Measurements from ENCODE around the gene PDIK1L.
"Not testable (repeated sequence)": the region's sequence is repeated elsewhere in the genome, so short reads cannot be mapped to it uniquely, and the experiment has no call there.

PDIK1L gene

DNA sequence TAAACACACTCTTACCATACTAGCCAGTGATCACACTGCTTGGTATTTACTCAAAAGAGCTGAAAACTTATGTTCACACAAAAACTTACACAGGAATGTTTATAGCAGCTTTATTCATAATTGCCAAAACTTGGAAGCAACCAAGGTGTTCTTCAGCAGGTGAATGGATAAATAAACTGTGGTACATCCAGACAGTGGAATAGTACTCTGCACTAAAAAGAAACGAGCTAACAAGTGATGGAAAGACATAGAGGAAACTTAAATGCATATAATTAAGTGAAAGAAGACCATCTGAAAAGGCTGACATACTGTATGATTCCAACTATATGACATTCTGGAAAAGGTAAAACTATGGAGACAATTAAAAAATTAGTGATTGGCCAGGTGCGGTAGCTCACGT, 20.7 kb upstream of the PDIK1L start:
- DNase-seq (ENCODE audit: low spot score) = no peak

DNA sequence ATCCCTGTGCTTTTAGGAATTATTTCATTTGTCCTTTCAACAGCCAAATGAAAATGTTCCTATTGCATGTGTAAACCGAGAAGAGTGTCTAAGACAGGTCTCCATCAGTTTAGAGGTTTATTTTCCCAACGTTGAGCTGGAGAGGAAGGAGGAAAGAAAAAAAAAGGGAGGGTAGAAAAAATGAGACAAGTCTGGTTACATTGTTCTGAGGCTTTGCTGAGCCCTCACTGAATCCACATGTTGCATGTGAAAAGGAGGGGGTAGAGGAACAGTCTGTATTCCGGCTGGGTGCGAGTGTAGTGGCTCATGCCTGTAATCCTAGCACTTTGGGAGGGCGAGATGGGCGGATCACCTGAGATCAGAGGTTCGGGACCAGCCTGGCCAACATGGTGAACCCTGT, 19.2 kb upstream of the PDIK1L start:
- DNase-seq (ENCODE audit: low spot score) = no peak

DNA sequence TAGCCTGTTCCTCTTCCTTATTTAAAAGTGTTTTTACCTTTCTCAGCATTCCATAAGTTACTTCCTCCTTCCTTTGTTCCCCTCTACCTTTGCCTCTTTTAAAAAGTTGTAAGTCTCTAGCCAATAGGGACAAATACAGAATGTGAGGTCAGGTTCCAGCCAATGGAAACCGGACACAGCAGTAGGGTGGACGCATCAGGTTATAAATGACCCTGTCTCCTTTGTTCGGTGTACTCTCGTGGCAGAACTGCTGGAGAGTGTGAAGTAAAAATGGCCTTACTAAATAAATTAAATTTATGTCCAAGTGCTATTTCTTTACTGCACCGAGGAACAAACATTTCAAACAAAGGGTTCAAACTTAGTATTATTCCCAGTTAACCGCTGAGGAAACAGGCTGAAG, 18.1 kb upstream of the PDIK1L start:
- DNase-seq (ENCODE audit: low spot score) = not testable (repeated sequence)

DNA sequence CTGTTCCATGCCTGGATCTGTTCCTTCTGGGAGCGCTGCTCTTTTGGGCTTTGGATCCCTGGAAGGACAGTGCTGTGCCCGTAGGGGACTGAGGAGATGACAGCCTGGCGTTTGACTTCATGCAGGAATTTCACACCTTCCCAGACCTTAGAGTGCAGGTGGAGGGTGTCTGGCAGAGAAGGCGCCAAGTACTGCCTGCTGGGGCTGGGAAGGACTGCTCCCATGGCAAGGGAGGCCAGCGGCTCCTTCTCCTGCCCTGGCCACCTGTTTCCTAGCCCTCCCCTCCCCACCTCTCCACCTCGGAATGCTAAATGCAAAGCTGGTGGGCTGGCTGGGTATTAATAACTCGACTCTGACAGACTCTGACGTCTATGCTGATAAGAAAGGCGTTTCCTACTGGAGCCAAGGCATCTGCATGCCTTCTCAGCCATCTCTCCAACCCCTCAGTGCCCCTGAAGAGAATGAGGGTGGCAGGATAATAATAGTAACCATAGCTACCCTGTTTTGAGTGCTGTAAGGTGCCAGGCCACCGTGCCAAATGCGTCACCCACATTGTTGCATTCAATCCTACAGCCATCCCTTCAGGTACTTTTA, 17.5 kb upstream of the PDIK1L start:
- DNase-seq (ENCODE audit: low spot score) = no peak

DNA sequence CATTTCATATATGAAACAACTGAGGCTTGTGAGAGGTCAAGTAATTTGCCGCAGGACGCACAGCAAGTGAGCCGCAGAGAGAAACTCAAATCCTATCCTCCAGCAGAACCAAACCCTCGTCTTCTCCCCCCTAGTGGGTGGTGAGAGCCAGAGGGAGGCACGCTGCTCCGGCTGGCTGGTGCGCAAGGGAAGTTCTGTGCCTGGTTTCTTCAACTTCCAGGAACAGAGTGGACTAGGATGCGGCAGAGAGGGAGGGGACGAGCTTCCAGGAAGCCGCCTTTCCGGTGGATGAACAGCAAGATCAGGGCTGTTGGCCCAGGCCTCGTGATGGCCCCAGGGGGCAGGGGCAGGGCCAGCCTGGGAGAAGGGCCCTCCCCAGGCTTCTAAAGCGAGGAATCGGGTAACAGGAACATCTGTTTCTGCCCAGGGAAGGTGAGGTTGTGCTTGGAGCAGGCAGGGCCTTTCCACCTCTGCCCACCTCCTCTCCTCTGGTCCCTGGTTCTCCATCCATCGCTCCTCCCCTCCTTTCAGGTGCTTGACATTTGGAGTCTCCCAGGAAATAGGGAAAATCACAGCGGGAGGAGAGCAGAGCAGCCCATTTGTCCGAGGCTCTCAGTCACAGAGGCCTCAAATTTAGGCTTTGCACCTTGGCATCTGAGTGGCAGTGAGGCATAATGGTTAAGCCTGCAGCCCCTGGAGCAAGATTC, 16.8 kb upstream of the PDIK1L start:
- no peak for DNase-seq (ENCODE audit: low spot score)

DNA sequence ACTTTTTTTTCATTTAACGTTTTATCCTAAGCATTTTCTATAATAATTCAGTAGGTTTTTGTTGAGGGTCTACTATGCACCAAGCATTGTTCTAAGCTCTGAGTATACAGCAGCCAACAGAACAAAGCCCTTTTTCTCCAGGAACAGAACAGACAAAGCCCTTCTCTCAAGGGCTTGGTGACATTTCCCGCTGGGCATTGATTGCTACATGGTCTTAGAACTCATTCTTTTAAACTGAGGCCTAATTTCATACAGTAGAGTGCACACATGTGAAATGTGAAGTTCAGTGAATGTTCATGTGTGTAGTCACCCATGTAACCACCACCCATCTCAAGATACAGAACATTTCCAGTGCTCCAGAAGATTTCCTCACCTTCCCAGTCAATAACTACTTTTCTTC, 15.2 kb upstream of the PDIK1L start:
- no peak for DNase-seq (ENCODE audit: low spot score)

DNA sequence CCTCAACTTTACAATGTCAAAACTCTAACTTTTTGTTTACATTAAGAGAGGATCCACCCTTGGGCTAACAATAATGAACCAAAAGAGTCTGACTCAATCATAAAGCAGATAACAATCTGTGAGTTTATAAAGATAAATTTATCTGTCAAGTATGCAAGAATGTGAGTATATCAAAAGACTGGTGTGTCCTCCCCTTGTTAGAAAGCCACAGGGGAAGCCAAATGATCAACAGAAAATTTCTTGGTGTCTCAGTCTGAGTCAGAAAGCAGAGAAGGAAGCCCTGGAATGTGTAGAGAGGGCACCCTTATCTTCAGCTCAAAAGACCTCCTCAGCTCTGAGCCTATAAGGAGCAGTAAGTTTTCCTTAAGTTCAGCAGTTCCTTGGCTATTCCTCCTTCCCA, 13.9 kb upstream of the PDIK1L start:
- DNase-seq (ENCODE audit: low spot score) = no peak

- DNase-seq (ENCODE audit: low spot score) = no peak
Observed at GRCh38 chr1:26098602-26099001, 13.0 kb upstream of the PDIK1L start.

DNA sequence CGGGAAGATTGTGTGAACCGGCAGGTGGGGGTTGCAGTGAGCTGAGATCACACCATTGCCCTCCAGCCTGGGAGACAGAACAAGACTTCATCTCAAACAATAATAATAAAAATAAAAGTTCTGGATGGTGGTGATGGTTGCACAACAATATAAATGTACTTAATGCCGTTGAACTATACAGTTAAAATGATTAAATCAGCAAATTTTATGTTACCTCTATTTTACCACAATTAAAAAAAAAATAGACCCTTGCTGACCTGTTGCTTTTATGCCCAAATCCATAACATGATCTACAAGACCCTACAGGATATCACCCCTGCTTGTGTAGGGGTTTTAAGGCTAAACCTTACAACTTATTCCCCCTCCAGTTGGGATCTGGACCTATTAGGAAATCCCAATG, 11.8 kb upstream of the PDIK1L start:
- no peak for DNase-seq (ENCODE audit: low spot score)

DNA sequence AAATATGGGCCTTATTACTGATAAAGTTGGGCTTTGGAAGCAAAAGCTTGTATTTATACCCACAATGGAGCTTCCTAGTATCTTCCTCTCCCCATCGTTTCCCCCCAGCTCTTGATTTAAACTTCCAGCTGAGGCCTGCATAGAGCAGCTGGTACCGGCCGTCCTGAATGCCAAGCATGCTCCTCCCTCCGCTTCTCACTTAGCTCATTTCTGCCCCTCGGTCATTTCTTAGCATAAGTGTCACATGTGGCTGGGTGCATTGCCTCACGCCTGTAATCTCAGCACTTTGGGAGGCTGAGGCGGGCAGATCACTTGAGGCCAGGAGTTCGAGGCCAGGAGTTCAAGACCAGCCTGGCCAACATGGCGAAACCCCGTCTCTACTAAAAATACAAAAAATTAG, 11.4 kb upstream of the PDIK1L start:
- DNase-seq (ENCODE audit: low spot score) = not testable (repeated sequence)

GRCh38 chr1:26102119-26102518, 9.5 kb upstream of the PDIK1L start:
- no peak for DNase-seq (ENCODE audit: low spot score)

DNA sequence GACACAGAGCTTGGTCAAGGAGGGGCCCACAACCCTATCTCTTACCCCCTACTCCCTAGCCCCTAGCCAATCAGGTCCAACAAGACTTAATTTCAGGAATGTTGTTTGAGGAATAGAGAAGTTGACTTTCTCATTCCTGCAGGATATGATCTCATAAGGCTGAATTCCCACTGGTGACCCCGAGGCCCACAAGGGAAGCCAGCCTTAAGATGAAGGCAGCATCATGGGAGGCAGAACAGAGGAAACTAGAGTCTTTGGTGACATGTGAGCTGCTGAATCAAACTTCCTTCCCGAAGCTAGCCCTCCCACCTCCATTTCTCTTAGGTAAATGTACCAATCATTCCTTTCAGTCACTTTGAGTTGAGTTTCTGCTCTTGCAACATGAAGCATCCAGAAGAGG, 9.1 kb upstream of the PDIK1L start:
- no peak for DNase-seq (ENCODE audit: low spot score)

DNA sequence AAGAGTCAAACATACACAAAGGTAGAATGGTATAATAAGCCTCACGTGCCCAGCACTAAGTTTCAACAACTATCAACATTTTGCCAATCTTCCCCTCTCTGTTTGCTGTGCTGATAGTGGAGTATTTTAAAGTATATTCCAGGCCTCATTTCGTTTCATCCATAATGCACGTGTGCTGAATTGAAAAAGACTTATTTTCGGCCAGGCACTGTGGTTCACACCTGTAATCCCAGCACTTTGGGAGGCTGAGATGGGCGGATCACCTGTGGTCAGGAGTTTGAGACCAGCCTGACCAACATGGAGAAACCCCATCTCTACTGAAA, 6.4 kb upstream of the PDIK1L start:
- DNase-seq (ENCODE audit: low spot score) = not testable (repeated sequence)

- no peak for DNase-seq (ENCODE audit: low spot score)
Observed at GRCh38 chr1:26109229-26110164, 2.1 kb upstream of the PDIK1L start.

DNA sequence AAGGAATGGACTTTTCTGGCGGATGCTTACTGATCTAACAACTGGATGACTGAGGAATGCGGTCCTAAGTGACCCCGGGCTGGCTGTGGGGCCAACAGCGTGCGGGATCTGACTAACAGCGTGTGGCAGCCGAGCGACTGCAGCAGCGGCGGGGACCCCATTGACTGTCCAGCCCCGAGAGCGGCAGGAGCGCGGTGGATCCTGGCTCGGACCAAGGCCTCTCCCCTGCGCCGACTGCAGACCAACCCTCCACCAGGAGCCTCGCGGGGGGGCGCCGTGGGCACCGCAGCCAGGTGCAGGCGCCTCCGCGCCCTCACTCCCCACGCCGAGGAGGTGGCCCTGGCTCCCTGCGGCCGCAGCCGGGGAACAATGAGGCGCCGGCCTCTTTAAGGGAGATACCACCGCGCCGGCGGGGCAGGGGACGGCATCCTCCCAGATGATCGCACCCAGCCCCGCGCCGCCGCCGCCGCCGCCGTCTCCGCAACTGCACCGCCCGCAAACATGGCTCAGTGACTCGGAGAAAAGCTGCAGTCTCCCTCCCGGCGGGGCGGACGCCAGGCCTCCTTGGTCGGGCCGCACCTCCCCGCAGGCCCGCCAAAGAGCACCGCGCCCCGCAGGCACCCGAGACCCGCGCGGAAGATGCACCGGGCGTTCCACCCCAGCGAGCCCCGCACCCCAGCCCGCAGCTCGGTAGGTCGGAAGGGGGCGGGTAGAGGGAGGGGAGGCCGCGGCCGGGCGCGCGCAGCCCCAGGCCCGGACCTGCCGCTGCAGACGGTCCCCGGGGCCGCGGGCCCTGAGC, 694 bp upstream of the PDIK1L start:
- peak; percentile 78 for DNase-seq (ENCODE audit: low spot score)

DNA sequence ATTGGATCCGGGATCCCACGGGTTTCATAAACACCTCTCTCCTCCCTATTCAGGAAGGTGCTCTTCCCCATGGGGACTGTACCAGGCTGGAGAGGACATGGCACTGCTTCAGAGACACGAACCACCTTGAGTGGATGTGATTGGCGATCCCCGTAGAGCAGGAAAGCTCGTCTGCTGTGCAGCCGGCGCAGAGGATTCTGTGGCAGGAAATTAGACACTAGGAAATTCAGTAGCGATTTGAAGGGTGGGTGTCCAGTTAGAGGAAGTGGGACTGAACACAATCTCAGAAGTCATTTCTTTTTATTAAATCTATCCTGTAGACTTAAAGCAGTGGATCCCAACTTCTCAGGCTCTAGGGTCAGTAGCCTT, 767 bp downstream of the PDIK1L start:
- no peak for DNase-seq (ENCODE audit: low spot score)

DNA sequence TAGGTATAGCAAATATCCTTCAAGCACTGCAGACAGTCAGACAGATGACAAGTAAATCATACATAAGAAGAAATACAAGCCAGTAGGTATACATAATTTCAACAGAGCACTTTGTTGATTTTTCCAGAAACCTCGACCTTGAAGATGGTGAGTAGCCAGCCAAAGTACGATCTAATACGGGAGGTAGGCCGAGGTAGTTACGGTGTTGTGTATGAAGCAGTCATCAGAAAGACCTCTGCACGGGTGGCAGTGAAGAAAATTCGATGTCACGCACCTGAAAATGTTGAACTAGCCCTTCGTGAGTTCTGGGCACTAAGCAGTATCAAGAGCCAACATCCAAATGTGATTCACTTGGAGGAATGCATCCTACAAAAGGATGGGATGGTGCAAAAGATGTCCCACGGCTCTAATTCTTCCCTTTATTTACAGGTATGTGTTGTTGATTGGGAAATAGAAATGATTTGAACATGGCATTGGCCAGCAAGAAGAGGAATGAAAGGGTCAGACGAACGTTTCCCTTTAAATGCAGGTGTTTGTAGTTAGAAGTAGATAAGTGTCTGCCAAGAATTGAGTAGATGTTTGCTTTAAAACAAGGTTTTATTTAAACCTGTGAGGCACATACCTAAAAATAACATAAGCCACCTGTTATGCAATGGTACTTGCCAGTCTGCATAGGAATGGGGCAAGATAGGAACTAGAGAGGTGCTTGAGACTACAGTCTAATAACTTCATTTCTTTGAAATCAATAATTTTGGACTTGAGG, 2.7 kb downstream of the PDIK1L start:
- DNase-seq (ENCODE audit: low spot score) = no peak

DNA sequence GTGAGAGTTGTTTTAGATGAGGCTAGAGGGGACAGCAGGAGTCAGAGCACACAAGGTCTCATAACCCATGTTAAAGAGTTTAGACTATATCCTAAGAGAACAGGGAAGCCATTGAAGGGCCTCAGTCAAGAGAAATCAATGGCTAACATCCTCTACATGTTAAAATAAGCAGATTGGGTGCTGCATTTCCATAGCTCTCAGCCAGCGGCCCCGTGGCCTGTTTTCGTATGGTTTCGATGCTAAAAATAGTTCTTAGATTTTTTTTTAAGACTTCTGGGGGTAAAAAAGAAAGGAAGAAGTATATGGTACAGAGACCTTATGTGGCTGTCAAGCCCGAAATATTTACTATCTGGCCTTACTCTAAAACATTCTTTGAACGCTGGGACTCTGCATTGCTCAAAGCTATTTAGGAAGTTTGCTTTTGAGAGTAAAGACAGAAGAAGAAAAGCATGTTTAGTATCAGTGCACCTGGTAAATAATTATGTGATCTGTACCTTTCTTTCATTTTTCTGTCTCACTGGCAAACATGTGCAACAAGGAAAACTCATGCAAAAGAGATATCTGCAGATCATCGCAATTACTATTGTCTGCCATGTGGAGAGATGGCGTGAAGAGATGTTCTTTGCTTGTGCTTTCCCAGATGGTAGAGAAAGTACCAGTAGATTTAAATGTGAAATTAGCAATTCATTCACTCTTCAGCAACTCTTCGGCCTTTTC, 8.4 kb downstream of the PDIK1L start:
- DNase-seq (ENCODE audit: low spot score) = no peak

- no peak for DNase-seq (ENCODE audit: low spot score)
Observed at GRCh38 chr1:26121854-26122773, 10.5 kb downstream of the PDIK1L start.
